ENCODE results near the gene SNRNP40. TPM values are rescaled to one million over a fixed set of nuclear protein-coding genes. Genes with fewer than 3 reads are reported as not detected.

The SNRNP40 gene
- polyA plus RNA-seq, 1 donor from 2014 or later, result 66.0 TPM

DNA sequence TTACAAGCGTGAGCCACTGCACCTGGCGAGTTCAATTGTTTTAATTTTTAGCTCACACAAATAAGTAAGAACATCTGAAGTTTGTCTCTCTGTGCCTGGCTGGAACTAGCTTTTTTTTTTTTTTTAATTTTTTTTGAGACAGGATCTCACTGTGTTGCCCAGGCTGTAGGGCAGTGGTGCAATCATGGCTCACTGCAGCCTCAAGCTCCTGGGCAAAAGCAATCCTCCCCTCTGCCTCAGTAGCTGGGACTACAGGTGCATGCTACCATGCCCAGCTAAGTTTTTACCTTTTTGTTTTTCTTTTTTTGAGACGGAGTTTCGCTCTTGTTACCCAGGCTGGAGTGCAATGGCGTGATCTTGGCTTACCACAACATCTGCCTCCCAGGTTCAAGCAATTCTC, 64.8 kb downstream of the SNRNP40 start:
- H3K9me3 Mint-ChIP-seq, result peaks cover 0 to 5% (median 0%) of the 10 kb centered on the region in 3 donors
- no peak overlapping the region for H3K27ac Mint-ChIP-seq
- H3K27me3 Mint-ChIP-seq, result peaks cover 24% of the 10 kb centered on the region
- no peaks in the 10 kb centered on the region for H3K4me1 Mint-ChIP-seq
- H3K4me3 Mint-ChIP-seq, result no peak overlapping the region
- H3K36me3 Mint-ChIP-seq, result peaks cover 4% of the 10 kb centered on the region

DNA sequence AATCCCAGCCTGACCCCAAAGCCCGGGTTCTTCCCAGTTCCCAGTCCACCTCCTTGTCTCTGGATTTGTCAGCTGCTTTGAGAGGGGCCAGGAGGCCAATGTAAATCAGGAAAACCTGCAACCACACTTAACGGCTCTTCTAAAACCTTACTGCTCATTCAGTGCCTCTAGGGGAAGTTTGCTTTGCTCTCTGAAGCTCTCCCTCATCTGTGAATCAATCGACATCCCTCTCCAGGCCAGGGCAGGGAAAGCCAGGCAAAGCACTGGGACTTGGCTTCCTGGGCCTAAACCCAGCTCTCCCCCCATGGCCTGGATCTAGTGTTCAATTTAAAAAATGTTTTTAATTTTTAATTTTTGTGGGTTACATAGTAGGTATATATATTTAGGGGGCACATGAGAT, 66.2 kb downstream of the SNRNP40 start:
- Mint-ChIP-seq H3K4me1 (no peaks in the 10 kb centered on the region), H3K27me3 (peaks cover 16% of the 10 kb centered on the region), H3K4me3 (no peak overlapping the region), H3K36me3 (peaks cover 4% of the 10 kb centered on the region), H3K27ac (no peak overlapping the region), H3K9me3 (peaks cover 0 to 5% (median 0%) of the 10 kb centered on the region in 3 donors)

DNA sequence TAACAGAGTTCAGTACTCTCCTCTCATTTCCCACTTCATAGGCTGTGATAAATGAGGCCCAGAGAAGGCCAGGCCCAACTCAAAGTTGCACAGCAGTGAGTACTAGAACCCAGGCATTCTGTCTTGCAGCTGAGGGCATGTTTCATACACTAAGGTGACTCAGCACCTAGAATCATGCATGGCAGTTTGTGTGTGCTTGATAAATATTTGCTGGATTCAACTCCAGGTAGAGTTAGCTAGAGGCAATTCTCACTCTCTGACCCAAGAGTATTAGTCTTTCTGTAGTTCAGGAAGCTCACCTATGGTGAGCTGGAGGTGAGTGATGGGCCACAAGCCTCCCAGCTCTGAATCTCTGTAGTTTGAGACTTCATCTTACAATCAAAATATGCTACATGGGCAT, 67.6 kb downstream of the SNRNP40 start:
- H3K9me3 Mint-ChIP-seq, result no peaks in the 10 kb centered on the region
- H3K27me3 Mint-ChIP-seq, result peaks cover 12% of the 10 kb centered on the region
- no peak overlapping the region for H3K4me3 Mint-ChIP-seq
- H3K36me3 Mint-ChIP-seq, result no peaks in the 10 kb centered on the region
- H3K27ac Mint-ChIP-seq, result no peak overlapping the region
- H3K4me1 Mint-ChIP-seq, result no peaks in the 10 kb centered on the region

DNA sequence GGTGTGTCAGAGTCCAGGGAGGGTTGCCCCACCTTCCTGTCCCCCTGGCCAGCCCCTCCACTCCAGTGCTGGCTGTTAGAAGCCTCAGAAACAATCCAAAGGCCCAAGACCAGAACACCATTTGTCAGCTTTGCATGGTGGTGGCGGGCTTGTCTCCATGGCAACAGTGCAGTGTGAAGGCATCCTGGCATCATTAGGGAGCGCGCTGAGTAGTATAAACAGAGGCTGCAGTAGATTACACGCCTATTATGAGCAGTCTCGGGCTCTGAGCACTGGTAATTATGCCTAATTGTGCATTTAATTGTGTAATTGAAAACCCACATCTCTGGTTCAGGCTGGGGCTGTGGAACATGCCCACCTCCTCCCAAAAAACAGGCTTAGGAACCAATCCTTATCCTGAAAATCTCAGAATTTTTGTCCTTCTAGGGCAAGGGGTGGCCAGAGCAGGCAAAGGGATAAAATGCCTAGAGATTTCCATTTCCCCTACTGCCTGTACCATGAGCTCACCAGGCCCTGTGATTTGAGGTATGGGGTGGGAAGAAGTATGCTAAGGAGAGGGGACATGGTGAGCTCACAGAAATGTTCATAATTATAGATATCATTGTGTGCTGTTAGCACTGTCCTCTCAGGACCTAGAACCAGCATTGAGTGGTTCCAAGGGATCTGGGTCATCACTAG, 68.6 kb downstream of the SNRNP40 start:
- Mint-ChIP-seq H3K36me3 (no peaks in the 10 kb centered on the region), H3K27me3 (peaks cover 8% of the 10 kb centered on the region), H3K4me1 (no peaks in the 10 kb centered on the region), H3K27ac (no peak overlapping the region), H3K9me3 (no peaks in the 10 kb centered on the region), H3K4me3 (no peak overlapping the region)

DNA sequence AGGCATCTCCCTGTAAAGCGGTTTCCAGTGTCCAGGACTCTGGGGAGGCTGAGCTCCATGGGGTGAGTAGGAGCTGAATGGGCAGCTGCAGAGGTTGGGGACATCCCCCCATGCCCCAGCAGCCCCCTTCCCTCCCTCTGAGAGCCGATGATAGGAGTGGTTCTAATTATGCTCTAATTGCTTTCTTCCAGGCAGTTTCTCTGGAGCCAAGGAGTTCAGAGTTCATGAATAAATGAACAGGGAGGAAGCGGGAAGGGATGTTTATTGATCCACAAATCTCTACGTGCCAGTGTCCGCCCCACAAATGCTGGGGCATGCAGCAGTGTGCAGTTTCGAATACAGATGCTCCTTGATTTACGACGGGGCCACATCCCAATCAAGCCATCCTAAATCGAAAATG, 72.5 kb downstream of the SNRNP40 start:
- Mint-ChIP-seq H3K27me3 (peaks cover 9% of the 10 kb centered on the region), H3K27ac (no peak overlapping the region), H3K4me1 (no peaks in the 10 kb centered on the region), H3K9me3 (no peaks in the 10 kb centered on the region), H3K4me3 (no peak overlapping the region), H3K36me3 (no peaks in the 10 kb centered on the region)

DNA sequence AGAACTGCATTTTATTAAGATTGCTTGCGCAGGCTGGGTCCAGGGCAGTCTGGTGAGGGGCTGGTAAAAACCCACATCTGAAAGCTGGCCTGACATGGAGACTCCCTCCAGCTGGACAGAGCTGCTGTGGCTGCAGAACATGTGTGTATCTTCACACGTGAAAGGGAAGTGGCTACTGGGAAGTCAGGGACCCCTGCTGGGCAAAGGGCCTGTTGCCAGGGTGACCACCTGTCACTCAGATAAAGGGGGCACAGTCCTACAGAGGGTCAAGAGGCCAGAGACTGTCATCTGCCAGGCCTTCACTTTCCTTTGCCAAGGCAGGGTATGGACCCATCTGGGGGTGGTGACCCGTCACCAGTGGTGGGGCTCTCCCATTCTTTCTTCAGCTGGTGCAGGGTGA, 74.4 kb downstream of the SNRNP40 start:
- no peaks in the 10 kb centered on the region for H3K36me3 Mint-ChIP-seq
- H3K27ac Mint-ChIP-seq, result no peak overlapping the region
- no peaks in the 10 kb centered on the region for H3K9me3 Mint-ChIP-seq
- H3K4me3 Mint-ChIP-seq, result no peak overlapping the region
- H3K27me3 Mint-ChIP-seq, result peaks cover 9% of the 10 kb centered on the region
- no peaks in the 10 kb centered on the region for H3K4me1 Mint-ChIP-seq

DNA sequence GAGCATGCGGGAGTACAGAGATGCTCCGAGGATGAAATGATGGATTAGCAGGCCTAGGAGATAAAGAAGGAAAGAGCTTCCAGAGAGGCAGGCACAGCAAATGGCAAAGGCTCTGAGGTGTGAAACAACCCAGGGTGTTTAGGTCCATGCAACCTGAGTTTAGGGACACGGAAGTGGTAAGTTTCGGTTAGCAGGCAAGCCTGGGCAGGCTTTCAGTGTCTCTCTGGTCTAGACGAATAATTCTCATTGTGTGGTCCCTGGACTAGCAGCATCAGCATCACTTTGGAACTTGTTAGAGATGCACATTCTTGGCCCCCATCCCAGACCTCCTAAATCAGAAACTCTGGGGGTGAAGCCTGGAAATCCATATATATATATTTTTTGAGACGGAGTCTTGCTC, 75.5 kb downstream of the SNRNP40 start:
- Mint-ChIP-seq H3K27ac (no peak overlapping the region), H3K27me3 (peaks cover 9% of the 10 kb centered on the region), H3K36me3 (no peaks in the 10 kb centered on the region), H3K4me1 (no peaks in the 10 kb centered on the region), H3K4me3 (no peak overlapping the region), H3K9me3 (no peaks in the 10 kb centered on the region)

DNA sequence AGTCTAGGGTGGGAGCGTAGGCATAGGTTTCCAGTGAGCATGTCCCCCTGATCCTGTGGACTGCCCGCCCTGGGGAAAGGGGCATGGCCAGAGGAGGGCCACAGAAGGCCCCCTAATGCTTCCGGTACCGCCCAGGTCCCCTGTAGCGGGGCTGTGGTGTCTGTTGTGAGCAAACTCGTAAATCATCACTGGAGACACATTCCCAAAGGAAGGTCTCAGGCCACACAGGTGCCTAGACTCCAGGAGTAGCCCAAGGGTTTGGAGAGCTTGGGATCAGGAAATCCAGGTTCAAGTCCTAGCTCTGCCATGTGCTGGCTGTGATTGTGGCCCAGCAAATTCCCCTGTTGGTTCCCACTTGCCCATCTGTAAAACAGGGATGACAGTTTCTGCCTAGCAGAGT, 77.1 kb downstream of the SNRNP40 start:
- H3K27me3 Mint-ChIP-seq, result peaks cover 9% of the 10 kb centered on the region
- H3K4me1 Mint-ChIP-seq, result no peaks in the 10 kb centered on the region
- H3K9me3 Mint-ChIP-seq, result no peaks in the 10 kb centered on the region
- no peak overlapping the region for H3K27ac Mint-ChIP-seq
- no peak overlapping the region for H3K4me3 Mint-ChIP-seq
- H3K36me3 Mint-ChIP-seq, result no peaks in the 10 kb centered on the region

DNA sequence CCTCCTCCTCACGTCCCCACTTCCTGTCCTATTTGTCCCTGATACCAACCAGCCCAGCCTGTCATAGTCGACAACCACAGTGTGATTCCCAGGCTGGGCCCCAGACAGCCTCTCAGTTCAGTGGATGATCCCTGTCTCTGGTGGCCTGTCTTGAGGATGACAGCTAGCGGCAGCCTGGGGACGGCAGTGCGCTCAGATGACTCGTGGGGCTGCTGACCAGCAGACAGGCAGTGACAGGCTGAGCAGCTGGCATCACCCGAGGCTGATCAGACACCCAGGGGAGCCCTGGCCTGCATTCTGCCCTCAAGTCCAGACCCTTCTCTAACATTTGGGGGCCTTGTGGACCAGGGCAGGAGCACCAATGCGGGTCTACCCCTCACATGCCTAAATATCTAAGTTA, 77.9 kb downstream of the SNRNP40 start:
- H3K36me3 Mint-ChIP-seq, result no peaks in the 10 kb centered on the region
- H3K4me1 Mint-ChIP-seq, result no peaks in the 10 kb centered on the region
- peaks cover 4% of the 10 kb centered on the region for H3K27me3 Mint-ChIP-seq
- no peak overlapping the region for H3K4me3 Mint-ChIP-seq
- H3K9me3 Mint-ChIP-seq, result no peaks in the 10 kb centered on the region
- no peak overlapping the region for H3K27ac Mint-ChIP-seq

DNA sequence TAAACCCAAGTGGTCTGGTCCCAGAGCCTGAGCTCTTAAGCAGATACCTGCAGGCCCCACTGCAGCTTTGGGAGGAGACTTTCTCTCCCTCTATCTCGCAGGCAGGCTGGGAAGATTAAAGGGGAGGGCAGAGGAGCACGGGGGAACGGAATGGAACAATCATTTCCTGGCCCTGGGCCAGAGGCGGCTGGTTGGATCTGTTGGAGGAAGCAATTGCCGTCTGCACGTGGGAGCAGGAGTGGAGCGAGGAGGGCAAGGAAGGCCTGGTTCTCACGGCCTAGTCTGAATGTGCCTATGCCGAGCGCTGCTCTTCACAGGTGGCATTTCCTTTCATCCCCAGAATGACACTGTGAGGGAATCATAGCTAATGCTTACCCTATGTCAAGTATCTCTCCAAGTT, 80.6 kb downstream of the SNRNP40 start:
- no peak overlapping the region for H3K4me3 Mint-ChIP-seq
- no peak overlapping the region for H3K27ac Mint-ChIP-seq
- H3K27me3 Mint-ChIP-seq, result peaks cover 4% of the 10 kb centered on the region
- peaks cover 4% of the 10 kb centered on the region for H3K36me3 Mint-ChIP-seq
- H3K4me1 Mint-ChIP-seq, result no peaks in the 10 kb centered on the region
- peaks cover 0 to 3% (median 3%) of the 10 kb centered on the region in 3 donors for H3K9me3 Mint-ChIP-seq

DNA sequence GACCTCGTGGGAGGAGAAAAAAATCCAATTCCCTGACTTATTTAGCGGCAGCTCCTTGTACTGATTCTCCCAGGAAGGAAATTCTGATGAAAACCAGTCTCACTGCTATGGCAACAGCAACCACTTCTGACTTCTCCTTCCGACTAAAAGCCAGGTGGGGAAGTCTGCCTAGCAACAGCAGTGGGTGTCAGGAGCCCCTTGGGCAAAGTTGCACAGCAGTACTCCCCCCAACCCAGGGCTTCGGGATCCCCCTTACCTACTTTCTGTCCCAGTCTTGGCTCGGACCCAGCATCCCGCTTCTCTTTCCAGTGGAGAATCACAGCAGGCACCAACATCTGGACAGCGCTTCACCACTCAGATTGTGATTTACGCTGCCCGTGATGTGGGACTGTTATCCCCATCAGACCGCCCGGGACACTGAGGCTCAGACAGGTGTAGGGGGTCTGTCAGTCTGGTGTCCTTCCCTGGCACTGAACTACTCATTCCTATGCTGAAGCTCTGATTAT, 81.5 kb downstream of the SNRNP40 start:
- H3K27me3 Mint-ChIP-seq, result no peaks in the 10 kb centered on the region
- H3K9me3 Mint-ChIP-seq, result peaks cover 0 to 8% (median 5%) of the 10 kb centered on the region in 3 donors
- no peak overlapping the region for H3K4me3 Mint-ChIP-seq
- H3K36me3 Mint-ChIP-seq, result peaks cover 4% of the 10 kb centered on the region
- no peak overlapping the region for H3K27ac Mint-ChIP-seq
- no peaks in the 10 kb centered on the region for H3K4me1 Mint-ChIP-seq

DNA sequence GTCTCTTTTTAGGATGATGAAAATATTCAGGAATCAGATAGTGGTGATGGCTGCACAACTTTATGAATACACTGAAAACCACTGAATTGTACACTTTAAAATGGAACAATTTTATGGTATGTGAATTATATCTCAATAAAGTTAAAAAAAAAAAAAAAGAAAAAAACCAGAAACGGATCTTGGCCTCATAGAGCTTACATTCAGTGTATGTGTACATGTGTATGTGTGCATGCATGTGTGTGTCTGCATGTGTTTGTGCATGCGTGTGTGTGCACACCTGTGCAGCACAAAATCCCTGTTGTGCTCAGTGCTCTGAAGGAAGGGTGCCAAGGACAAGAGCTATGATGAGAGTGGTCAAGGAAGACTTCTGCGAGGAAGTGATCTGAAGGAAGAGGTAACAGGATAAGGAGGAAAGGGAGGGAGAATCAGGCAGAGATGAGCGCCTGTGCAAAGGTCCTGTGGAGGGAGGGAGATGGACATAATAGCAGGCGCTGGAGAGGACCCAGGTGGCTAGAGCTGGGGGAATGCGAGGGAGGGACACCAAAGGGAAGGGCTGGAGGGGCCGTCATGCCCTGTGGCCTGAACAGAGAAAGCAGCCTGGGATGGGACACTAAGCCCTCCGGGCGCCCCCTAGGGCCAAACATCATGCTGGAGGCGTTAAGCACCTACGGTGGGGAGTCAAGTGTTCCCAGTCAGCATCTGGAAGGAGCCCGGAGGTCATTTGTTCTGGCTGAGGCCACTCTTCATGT, 82.1 kb downstream of the SNRNP40 start:
- H3K4me1 Mint-ChIP-seq, result no peaks in the 10 kb centered on the region
- H3K27me3 Mint-ChIP-seq, result no peaks in the 10 kb centered on the region
- H3K36me3 Mint-ChIP-seq, result peaks cover 4% of the 10 kb centered on the region
- peaks cover 0 to 8% (median 7%) of the 10 kb centered on the region in 3 donors for H3K9me3 Mint-ChIP-seq
- H3K27ac Mint-ChIP-seq, result no peak overlapping the region
- no peak overlapping the region for H3K4me3 Mint-ChIP-seq

Other genes starting within 250 kb of the SNRNP40 start
- gene PUM1, start 231.1 kb downstream of the SNRNP40 start, polyA plus RNA-seq, result 88.0 TPM
- not detected for gene NKAIN1, start 56.9 kb downstream of the SNRNP40 start, polyA plus RNA-seq
- gene ZCCHC17, start 244 bp upstream of the SNRNP40 start, polyA plus RNA-seq, result 32.4 TPM
- gene FABP3, start 76.3 kb upstream of the SNRNP40 start, polyA plus RNA-seq, result not detected
- not detected for gene SERINC2, start 116.4 kb upstream of the SNRNP40 start, polyA plus RNA-seq

Data from IgD-negative memory B cell (primary cell).